Measurements from ENCODE around the gene CAPNS1. TPM values are rescaled to one million over a fixed set of nuclear protein-coding genes. Genes with fewer than 3 reads are reported as not detected.

Gene CAPNS1
- 262 and 352 TPM in 2 replicates for total RNA-seq

GRCh38 chr19:36139473-36140303 is at the start of gene CAPNS1:
Gene CAPNS1 (plus strand): TSS chr19:36140066. CDS start chr19:36141012, 946 bp downstream.
- peak; percentile 79 for DNase-seq (ENCODE audit: low read depth)
- H3K27me3 ChIP-seq (ENCODE audit: control insufficient read depth, insufficient read depth, low read length): no peaks in the 10 kb centered on the region
- peak; percentile 28 for TF ChIP-seq CTCF (IDR thresholded peaks at IDR 0.05; ENCODE audit: insufficient read depth, low read length, poor library complexity, severe bottlenecking)
- H3K4me3 ChIP-seq (ENCODE audit: low read depth, low read length): peak within 1 kb of the TSS; percentile 91
- H3K36me3 ChIP-seq (ENCODE audit: control insufficient read depth, insufficient read depth, low read length): peaks cover 4% of the 10 kb centered on the region

- Histone ChIP-seq H3K27me3 (ENCODE audit: control insufficient read depth, insufficient read depth, low read length) (no peaks in the 10 kb centered on the region), H3K4me3 (ENCODE audit: low read depth, low read length) (no peak overlapping the region), H3K36me3 (ENCODE audit: control insufficient read depth, insufficient read depth, low read length) (no peaks in the 10 kb centered on the region)
- no peak for TF ChIP-seq CTCF (IDR thresholded peaks at IDR 0.05; ENCODE audit: insufficient read depth, low read length, poor library complexity, severe bottlenecking)
- no peak for DNase-seq (ENCODE audit: low read depth)
Measured at GRCh38 chr19:36090910-36091695, 48.8 kb upstream of the CAPNS1 start.

GRCh38 chr19:36092566-36092965 is 47.3 kb upstream of the CAPNS1 start:
- no peak for DNase-seq (ENCODE audit: low read depth)
- Histone ChIP-seq H3K27me3 (ENCODE audit: control insufficient read depth, insufficient read depth, low read length) (no peaks in the 10 kb centered on the region), H3K36me3 (ENCODE audit: control insufficient read depth, insufficient read depth, low read length) (no peaks in the 10 kb centered on the region), H3K4me3 (ENCODE audit: low read depth, low read length) (no peak overlapping the region)
- TF ChIP-seq CTCF (IDR thresholded peaks at IDR 0.05; ENCODE audit: insufficient read depth, low read length, poor library complexity, severe bottlenecking): no peak

- H3K4me3 ChIP-seq (ENCODE audit: low read depth, low read length): no peak overlapping the region
- no peaks in the 10 kb centered on the region for H3K27me3 ChIP-seq (ENCODE audit: control insufficient read depth, insufficient read depth, low read length)
- no peak for DNase-seq (ENCODE audit: low read depth)
- TF ChIP-seq CTCF (IDR thresholded peaks at IDR 0.05; ENCODE audit: insufficient read depth, low read length, poor library complexity, severe bottlenecking): no peak
- H3K36me3 ChIP-seq (ENCODE audit: control insufficient read depth, insufficient read depth, low read length): no peaks in the 10 kb centered on the region
Measured at GRCh38 chr19:36093146-36093662, 46.7 kb upstream of the CAPNS1 start.

- DNase-seq (ENCODE audit: low read depth): no peak
Measured at GRCh38 chr19:36093687-36094086, 46.2 kb upstream of the CAPNS1 start.

More at GRCh38 chr19:36093687-36094086, 46.2 kb upstream of the CAPNS1 start:
- Histone ChIP-seq H3K4me3 (ENCODE audit: low read depth, low read length) (no peak overlapping the region), H3K27me3 (ENCODE audit: control insufficient read depth, insufficient read depth, low read length) (no peaks in the 10 kb centered on the region), H3K36me3 (ENCODE audit: control insufficient read depth, insufficient read depth, low read length) (no peaks in the 10 kb centered on the region)
- TF ChIP-seq CTCF (IDR thresholded peaks at IDR 0.05; ENCODE audit: insufficient read depth, low read length, poor library complexity, severe bottlenecking): no peak

Measured in kidney epithelial cell (primary cell).